ENCODE results near the gene SNX9.

The SNX9 gene

DNA sequence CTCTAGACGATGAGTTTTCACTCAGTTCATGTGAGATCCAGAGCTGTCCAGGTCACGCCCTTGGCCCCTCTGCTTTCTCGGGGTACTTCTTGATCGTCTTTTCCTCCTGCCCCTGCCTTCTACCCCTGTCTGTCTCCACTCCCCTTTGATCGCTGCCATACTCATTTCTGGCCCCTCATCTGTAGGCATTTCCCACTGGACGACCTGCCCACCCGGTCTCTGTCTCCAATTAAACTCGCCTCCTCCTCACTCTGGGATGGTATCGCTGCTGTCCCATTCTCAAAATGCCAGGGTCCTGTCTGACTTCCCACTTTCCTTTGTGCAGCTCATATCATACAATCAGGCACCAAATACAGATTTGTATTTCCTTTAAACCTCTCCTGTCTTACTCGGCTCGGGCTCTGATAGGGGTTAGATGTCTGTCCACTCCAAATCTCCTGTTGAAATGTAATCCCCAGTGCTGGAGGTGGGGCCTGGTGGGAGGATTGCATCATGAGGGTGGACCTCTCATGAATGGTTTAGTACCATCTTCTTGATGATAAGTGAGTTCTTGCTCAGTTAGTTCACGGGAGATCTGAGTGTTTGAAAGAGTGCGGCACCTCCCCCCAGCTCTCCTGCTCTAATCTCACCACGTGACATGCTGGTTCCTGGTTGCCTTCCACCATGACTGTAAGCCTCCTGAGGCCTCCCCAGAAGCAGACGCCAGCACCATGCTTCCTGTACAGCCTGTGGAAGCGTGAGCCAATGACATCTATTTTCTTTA is 155.2 kb downstream of the SNX9 start:
- DNase-seq (ENCODE audit: low read depth), result no peak

DNA sequence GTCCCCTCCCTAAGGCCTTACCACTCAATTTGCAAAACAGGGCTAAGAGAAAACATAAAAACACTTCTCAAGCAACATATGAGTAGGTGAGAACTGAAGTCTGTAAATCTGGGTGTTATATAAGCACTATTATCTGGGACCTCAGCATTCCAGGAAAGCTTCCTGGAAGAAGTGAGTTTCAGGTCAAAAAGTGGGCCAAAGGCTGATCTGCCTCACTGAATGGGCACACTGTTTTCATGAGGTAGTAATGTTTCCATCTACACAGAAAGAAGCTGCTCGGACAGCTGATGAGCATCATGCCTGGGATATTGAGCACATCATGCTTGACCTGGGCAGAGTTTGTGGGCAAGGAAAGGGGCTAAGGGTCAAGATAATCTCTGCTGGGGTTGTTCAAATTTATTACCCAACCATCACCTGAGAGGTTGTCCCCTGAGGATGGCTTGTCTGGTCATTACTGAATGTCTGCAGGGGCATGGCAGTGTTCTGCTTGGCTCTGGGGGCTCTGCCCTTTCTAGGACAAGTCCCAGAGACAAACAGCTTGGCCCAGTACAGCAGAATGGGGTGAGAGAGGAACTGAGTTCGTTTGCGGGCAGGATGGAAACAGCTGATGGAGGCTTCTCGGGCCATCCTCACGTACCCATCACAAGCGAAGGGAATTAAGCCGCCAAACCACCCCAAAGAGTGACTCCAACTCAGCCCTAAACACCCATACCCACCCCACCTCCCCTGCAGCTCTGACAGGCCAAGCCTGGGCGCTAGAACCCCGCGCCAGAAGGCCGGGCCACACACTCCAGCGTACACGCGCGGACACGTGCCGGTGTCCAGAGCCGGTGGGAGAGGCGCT is 157.5 kb downstream of the SNX9 start:
- no peak for DNase-seq (ENCODE audit: low read depth)

DNA sequence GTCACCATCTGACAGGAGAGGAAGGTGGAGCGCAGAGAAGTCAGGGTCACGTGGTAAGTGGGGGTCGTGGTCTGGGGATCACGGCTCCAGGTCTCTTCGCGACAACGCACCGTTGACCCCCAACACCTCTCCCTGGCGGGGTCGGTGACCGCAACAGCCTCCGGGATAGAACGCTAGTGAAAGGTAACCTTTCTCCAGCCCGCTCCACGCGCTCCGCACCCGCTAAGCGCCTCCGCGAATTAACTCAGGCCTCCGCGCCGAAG is 158.0 kb downstream of the SNX9 start:
- no peak for DNase-seq (ENCODE audit: low read depth)

DNA sequence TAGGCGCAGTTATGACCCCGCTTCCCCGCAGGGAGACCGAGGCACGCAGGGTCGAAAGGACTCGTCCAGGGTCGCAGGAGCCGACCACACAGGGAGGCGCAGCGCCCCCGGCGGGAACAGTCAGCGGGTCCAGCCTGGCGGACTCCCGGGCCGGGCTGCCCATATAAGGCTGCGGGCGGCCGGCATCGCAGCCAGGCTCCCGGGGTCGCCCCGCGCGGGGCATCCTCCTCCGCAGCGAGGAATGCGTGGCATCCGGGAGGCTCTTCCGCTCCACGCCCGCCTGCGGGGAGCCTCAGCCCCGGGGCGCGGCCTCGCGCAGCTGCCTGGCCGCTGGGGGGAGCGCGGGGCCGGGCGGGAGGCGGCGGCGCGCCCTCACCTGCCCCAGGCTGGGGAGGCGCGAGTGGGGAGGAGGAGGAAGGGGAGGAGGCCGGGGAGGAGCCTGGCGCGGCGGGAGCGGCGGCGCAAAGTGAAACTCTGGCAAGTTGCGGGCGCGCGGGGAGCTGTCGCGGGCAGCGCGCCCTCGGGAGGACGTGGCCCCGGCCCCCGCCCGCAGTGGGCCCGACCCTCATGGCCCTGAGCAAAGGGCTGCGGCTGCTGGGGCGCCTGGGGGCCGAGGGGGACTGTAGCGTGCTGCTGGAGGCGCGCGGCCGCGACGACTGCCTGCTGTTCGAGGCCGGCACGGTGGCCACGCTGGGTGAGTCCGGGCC is 158.5 kb downstream of the SNX9 start, which contains the start of gene SYNJ2:
Gene SYNJ2 (plus strand): TSS at position 469 of the 707 bp plus-strand sequence. CDS start 99 bp downstream, at position 568.
- peak; percentile 48 for DNase-seq (ENCODE audit: low read depth)

DNA sequence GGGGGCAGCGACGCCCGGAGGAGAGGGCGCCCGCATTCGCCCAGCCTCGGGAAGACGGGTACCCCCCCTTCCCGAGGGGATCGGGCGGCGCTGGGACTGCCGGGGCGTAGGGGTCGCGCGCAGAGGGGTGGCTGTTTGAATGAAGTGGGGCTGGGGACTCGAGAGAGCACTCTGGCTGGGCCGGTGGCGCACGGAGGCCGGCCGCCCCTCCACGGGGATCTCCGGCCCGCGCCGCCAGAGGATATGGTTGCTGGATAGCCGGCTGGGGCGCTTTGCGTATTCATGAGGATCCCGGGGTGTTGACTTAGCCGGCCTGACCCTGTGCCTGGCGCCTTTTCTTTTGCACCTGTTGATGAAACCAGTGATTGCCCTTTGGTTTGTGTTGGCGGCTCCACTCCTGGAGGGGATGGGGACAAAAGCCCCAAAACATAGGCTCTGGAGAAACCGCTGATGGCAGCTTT is 159.1 kb downstream of the SNX9 start:
- no peak for DNase-seq (ENCODE audit: low read depth)

DNA sequence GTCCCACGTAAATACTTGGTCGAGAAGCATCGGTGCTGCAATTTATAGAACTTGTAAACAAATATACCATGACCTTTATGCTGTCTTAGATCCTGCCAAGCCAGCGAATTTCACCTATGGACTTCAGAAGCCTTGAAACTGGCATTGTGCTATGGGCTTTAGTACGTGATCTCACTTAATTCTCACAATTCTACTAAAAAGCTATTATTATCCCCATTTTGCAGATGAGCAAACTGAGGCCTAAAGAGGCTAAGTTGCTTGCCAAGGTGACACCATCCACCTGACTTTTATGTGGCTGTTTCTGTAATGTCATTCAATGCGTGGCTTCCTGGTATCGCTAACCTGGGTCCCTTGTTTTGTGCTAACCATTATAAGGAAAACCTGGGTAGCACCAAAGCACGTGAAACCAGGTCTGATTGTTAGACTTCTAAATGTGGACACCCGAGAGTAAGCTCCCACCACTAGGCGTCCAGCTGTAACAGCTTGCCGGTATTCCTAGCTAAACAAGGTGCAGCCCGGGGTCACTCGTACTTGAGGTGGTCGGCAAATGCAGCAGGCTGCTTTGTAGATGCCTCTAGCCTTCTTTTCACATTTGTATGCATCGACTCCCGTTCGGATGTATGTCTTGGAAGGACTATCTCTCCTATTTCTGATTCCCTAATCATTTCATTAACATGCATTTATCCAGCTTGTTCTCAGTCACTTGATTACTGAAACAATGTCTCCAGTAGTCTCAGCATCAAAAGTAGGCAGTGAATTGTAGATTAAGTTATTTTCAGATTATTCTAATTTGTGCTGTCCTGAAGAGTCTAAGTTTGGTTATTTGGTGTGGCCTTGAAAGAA is 159.7 kb downstream of the SNX9 start:
- DNase-seq (ENCODE audit: low read depth), result no peak

DNA sequence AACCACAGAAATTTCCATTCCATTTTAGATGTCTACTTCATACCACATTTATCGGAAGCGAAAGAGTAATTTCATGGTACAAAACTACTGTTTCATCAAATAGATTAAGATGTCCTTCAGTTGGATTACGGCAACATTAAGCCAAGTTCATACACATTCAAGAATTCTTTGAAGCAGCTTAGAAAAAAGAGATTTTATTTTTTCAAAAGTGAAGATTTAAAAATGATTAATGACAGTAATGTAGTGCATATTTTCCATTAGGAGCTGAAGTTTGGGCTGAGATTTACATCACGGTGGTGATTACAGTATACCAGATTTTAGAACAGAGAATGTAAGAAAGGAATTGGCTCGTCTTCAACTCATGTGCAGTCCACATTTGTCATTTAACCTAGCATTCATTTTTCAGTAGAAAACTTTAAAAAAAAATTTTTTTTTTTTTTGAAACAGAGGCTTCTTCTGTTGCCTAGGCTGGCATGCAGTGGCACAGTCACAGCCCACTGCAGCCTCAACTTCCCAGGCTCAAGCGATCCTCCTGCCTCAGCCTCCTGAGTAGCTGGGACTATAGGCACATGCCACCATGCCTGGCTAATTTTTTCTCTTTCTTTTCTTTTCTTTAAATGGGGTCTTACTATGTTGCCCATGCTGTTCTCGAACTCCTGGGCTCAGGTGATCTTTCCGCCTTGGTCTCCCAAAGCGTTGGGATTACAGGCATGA is 160.5 kb downstream of the SNX9 start:
- no peak for DNase-seq (ENCODE audit: low read depth)

DNA sequence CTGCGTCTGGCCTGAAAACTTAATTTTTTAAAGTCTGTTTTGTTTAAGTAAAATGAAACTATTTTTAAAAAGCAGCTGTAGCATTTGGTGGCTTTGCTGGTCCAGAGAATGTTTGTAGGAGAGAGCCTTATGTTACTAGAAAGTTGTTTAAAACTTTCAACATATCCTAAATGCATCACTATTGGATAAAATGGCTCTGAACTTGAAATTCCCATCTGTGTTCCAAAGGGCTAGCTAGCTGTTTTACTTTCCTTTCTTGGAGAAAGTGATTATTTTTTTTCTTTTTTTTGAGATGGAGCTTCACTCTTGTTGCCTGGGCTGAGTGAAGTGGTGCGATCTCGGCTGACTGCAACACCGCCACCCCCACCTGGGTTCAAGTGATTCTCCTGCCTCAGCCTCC is 161.1 kb downstream of the SNX9 start:
- DNase-seq (ENCODE audit: low read depth), result no peak

DNA sequence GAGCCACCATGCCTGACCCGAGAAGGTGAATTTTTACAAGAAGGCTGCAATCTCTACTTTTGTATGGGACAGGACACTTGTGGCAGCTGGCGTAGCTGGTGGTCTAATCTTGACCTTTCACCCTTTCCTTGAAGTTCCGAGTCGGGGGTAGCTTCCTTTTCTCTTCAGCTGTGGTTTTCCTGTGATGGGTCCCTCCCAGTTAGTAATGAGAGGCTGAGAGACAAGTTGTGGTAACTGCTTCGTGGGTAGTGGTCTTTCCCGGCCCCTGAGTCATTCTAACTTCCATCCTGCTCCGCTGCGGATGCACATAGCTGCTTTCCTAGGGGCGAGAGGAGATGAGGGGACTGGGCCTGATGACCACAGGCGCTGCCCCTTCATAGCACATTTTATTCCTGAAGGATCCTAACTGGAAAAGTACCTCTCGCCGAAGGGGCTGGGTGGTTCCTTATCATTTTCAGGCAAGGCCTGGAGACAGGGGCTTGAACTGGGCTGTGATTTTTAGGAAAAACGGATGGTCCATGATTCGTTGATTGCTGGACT is 161.7 kb downstream of the SNX9 start:
- no peak for DNase-seq (ENCODE audit: low read depth)

DNA sequence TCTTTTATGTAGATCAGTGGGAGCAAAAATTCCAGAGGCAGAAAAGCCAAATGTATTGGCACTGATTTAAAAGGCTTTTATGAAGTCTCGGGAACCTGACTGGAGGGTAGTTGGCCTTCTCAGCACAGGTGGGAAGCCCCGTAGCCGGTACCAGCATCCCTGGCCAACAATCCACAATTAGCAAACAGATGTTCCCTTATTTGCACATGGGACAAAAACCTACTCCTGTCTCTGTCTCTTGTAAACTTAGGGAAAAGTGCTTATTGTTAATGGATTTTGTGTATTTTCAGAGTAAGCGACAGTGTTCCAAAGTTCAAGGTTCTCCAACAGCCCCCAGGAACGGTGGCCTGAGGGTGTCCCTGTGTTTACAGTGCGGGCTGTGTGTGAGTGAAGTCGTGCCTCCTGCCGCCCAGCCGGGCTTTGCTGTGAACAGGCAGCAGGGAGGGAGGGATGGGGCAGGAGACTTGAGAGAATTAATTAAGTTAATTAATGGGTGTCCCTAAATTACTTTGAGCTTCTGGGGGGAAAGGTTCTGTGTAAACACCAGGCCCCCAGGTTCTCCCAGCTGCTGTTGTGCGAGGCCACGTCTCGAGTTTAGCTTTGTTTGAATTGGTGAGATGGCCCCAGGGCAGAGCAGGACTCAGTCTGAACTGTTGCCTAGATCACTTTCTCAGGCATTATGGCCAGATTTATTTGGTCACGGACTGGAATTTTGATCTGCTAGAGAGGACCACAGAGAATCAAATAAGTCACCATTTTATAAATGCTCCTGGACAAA is 162.5 kb downstream of the SNX9 start:
- DNase-seq (ENCODE audit: low read depth), result no peak

DNA sequence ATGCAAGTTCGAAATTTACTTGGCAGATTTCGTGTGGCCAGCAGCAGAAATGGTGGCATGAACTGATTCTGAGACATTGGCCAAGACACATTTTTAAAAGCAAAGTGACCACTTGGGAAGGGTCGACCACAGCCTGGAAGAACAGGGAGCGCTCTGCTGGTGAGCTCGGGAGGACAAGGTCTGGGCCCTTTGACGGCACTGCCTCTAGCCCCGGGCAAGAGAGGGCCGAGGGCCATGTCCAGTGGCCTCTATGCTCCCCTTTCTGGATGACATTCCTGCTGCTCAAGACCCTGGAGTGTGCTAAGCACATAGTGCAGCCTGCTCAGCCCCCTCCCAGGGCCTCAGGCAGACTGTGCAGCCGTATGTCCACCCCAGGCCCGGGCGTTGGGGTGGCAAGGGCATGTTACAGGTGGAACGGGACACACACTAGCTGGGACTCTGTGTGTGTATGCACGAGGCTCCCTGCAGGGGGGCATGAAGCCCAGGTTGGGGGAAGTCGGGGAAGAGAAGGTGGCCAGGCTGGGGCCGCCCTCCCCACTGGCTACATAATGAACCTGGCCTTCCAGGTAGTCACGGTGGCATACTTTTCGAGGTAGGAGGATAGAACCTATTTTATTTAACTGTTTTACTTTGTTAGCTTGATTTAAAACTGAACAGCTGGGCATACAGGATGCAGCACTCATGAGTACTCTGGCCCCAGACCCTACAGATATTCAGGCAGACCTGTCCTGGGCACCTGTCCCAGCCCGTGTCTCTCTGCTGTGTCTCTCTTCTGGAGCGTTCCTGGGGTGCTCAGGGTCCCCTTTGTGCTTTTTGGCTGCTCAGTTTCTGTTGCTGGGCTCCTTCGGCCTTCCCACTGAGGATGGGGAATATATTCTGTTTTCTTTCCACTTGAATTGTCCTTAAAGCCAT is 165.0 kb downstream of the SNX9 start:
- no peak for DNase-seq (ENCODE audit: low read depth)

DNA sequence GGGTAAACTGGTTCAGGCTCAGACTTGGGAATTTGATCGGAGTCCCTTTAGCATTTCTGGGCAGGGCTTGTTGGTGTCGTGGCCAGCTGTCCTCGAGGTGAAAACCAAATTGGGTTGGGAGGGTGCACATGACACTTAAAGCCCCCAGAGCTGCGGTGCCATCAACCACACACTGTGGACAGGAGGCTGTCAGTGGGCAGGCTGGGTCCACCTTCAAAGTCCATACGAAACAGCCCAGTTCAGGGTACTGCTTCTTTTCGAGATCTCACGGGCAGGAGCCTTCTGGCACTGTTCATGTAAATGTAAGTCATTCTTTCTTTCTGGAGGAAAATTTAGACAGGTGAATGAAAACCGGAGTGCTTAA is 165.6 kb downstream of the SNX9 start:
- DNase-seq (ENCODE audit: low read depth), result no peak

DNA sequence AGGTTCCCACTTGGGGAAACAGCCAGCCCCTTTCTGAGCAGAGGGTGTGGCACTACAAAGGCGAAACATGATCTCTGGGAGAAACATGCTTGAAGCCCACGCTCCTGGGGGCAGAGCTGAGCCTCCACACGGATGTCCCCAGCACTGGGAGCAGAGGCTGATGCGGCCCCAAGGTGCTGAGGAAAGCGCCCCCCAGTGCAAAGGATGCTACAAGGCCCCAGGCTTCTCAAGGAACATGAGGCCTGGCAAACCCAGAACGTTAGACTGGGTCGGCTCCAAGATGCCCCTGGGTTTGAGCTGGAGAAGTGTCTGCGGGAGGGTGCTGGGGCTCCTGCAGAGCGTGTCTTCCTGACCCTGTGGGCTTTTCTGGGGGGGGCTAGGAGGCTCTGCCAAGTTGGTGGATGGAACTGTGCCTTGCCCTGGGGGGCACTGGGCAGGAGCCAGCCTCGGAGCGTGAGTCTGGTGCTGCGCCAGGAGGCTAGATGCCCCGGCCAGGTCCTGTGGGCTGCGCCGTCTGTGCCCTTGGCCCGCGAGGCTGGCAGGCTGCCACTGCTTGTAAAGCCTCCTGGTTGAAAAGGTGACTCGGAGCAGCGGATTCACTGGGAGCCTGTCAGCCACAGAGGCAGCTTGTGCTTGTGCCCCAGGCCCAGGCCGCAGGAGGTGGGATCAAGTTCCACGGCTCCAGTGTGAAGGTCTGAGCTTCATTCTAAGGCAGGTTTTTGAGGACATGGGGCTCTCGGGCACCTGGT is 166.7 kb downstream of the SNX9 start:
- DNase-seq (ENCODE audit: low read depth), result no peak

DNA sequence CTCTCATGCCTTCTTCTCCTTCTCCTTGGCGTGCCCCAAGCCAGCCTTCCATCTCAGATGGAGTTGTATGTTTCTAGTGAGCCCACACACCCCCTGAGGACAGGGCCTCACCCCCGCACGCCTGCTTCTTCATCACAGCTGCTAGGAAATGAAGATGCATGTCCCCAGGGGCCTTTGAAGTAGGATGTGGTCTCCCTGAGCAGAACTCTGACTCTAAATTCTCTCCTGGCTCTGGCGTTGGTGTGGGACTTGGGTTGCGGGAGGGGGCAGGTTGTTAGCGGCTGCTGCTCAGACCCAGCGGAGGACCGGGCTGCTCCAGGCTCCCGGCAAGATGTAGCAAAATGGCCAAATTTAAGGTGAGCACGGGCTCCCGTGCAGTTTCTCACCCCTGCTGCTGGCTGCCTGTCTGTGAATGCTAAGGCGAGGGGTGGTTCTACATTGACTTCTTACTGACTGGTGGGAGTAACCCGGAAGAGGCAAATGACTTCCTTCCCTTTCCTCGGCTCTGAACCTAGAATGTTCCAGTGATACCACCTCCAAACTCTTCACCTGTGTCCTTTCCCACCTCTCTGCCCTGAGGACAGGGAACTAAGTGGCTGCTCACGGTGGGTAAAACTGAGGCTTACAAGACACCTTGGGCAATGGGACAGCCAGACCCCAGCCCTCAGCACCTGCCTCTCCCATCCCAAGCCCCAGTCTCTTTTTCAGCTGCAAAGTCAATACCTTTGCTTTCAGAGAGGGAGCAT is 167.4 kb downstream of the SNX9 start:
- DNase-seq (ENCODE audit: low read depth), result no peak

DNA sequence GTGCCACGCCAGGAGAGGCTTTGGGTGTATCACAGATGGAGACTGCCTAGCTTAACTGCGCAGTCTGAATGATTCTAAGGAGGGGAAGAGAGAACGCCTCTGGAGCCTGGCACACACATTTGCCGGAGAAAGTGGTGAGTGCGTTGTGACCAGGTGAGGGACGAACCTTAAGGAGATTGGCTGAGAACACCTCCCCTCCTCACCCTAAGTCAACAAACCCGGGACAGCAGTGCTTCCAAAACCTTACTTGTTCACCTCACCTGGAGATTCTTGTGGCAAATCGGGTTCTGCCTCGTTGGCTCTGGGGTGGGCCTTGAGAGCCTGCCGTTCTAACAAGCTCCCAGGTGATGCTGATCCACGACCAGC is 168.0 kb downstream of the SNX9 start:
- no peak for DNase-seq (ENCODE audit: low read depth)

DNA sequence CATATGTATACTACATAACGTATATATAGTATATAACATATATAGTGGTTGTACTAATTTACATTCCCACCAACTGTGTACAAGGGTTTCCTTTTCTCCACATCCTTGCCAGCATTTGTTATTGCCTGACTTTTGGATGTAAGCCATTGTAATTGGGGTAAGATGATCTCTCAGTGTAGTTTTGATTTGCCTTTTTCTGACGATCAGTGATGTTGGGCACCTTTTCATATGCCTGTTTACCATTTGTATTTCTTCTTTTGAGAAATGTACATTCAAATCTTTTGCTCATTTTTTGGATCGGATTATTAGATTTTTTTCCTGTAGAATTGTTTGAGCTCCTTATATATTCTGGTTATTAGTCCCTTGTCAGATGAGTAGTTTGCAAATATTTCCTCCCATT is 170.0 kb downstream of the SNX9 start:
- DNase-seq (ENCODE audit: low read depth), result no peak

DNA sequence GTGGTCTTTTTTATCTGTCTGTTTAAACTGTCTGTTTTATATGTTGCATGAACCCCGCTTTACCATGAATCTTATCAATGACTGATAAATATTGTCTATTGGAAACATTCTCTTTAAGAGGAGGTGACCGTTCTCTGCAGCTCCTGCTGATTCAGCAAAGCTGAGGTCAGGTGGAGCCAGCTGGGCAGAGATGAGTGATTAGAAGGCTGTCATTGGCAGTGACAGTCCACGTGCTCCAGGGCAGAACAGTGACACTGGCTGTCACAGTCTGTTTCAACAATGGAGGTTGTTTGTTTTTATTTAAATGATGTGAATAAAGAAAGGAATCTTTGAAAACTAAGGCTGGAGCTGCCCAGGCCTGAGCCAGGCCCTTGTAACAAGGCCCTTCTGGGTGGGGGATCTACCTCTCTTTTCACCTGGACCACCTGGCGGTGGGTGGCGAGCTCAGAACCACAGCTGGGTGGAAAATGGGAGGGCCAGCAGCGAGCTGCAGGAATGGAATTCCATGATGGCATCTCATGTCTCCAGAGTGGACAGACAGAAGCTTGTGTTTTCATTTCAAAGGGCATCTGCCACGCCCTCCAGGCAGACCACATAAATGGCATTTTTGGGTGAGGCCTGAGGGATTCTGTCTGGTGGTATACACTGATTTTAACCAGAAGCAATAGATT is 171.2 kb downstream of the SNX9 start:
- no peak for DNase-seq (ENCODE audit: low read depth)

Data from GM04504 (cell line).